Jurkat, Clone E6-1 (cell line): ENCODE data around the gene ELOVL5.

Source experiments
- DNase-seq: peaks from one replicate; pipeline ENCODE4 v3.0.0-alpha.2; 2011; ENCODE audit warnings: low read depth, low spot score
- H3K4me3 ChIP-seq: 2 replicates; pipeline ENCODE4 v1.5.1; 2011; ENCODE audit warnings: mild to moderate bottlenecking, low read length, control low read depth, moderate library complexity

ELOVL5 gene

GRCh38 chr6:53290537-53291510, 57.9 kb downstream of the ELOVL5 start:
- H3K4me3 ChIP-seq: no peak overlapping the region
- DNase-seq: peak; percentile 77

- DNase-seq: no peak
- H3K4me3 ChIP-seq: no peak overlapping the region
Observed at GRCh38 chr6:53287336-53288225, 61.2 kb downstream of the ELOVL5 start.

- DNase-seq: no peak
- H3K4me3 ChIP-seq: no peak overlapping the region
Observed at GRCh38 chr6:53284901-53285300, 63.8 kb downstream of the ELOVL5 start.

- no peak overlapping the region for H3K4me3 ChIP-seq
- DNase-seq: no peak
Observed at GRCh38 chr6:53282741-53283140, 66.0 kb downstream of the ELOVL5 start.

- no peak for DNase-seq
- H3K4me3 ChIP-seq: no peak overlapping the region
Observed at GRCh38 chr6:53282234-53282633, 66.5 kb downstream of the ELOVL5 start.

GRCh38 chr6:53281518-53282215, 67.1 kb downstream of the ELOVL5 start:
- no peak overlapping the region for H3K4me3 ChIP-seq
- DNase-seq: no peak

- no peak overlapping the region for H3K4me3 ChIP-seq
- no peak for DNase-seq
Observed at GRCh38 chr6:53280207-53280606, 68.5 kb downstream of the ELOVL5 start.

GRCh38 chr6:53279293-53279692, 69.5 kb downstream of the ELOVL5 start:
- no peak overlapping the region for H3K4me3 ChIP-seq
- DNase-seq: no peak

- no peak overlapping the region for H3K4me3 ChIP-seq
- no peak for DNase-seq
Observed at GRCh38 chr6:53273370-53273769, 75.4 kb downstream of the ELOVL5 start.

GRCh38 chr6:53269827-53270226, 78.9 kb downstream of the ELOVL5 start:
- DNase-seq: no peak
- H3K4me3 ChIP-seq: no peak overlapping the region

GRCh38 chr6:53268858-53269608, 79.7 kb downstream of the ELOVL5 start:
- no peak for DNase-seq
- no peak overlapping the region for H3K4me3 ChIP-seq

GRCh38 chr6:53266553-53267090, 82.1 kb downstream of the ELOVL5 start:
- H3K4me3 ChIP-seq: no peak overlapping the region
- DNase-seq: no peak

GRCh38 chr6:53264915-53265607, 83.7 kb downstream of the ELOVL5 start:
- no peak for DNase-seq
- no peak overlapping the region for H3K4me3 ChIP-seq

GRCh38 chr6:53264337-53264736, 84.4 kb downstream of the ELOVL5 start:
- no peak overlapping the region for H3K4me3 ChIP-seq
- DNase-seq: no peak

- no peak overlapping the region for H3K4me3 ChIP-seq
- DNase-seq: no peak
Observed at GRCh38 chr6:53263917-53264316, 84.8 kb downstream of the ELOVL5 start.

GRCh38 chr6:53259860-53260580, 88.7 kb downstream of the ELOVL5 start:
- H3K4me3 ChIP-seq: no peak overlapping the region
- DNase-seq: no peak

GRCh38 chr6:53258774-53259155, 90.0 kb downstream of the ELOVL5 start:
- DNase-seq: peak; percentile 41
- H3K4me3 ChIP-seq: no peak overlapping the region
